Measurements from ENCODE around the gene MARCHF4. TPM values are rescaled to one million over a fixed set of nuclear protein-coding genes. Genes with fewer than 3 reads are reported as not detected.
A peak's percentile ranks its signal among the peaks of the same experiment; 100 is the strongest.

MARCHF4 gene
- total and polyA plus RNA-seq, 4 donors: 0.04 to 0.34 (median 0.09) TPM

DNA sequence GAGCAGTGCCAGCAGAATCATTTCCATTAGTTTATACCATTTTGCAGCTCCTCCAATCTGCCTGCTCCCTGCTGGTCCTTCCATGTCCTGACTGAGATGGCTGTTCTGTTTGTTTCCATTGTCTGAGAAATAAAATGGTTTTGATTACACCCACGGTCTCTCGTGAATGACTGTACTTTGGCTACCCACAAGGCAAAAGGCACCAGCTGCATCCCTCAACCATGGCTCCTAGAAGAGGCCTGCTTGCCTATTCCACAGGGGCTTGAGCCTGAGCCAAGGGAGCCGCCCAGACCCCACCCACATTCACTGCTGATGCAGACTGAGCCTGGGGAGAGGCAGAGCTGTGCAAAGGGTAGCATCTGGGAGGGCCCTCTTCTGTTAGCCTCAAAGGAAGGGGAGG lies 31.2 kb downstream of the MARCHF4 start:
- H3K9me3 ChIP-seq (ENCODE audit: control insufficient read depth in 4 of 4, insufficient read depth in 3 of 4, low read length in 3 of 4): no peaks in the 10 kb centered on the region
- no peaks in the 10 kb centered on the region for H3K36me3 ChIP-seq (ENCODE audit: control insufficient read depth in 4 of 4, insufficient read depth in 4 of 4, low read length in 4 of 4)
- TF ChIP-seq, protein P1, sequence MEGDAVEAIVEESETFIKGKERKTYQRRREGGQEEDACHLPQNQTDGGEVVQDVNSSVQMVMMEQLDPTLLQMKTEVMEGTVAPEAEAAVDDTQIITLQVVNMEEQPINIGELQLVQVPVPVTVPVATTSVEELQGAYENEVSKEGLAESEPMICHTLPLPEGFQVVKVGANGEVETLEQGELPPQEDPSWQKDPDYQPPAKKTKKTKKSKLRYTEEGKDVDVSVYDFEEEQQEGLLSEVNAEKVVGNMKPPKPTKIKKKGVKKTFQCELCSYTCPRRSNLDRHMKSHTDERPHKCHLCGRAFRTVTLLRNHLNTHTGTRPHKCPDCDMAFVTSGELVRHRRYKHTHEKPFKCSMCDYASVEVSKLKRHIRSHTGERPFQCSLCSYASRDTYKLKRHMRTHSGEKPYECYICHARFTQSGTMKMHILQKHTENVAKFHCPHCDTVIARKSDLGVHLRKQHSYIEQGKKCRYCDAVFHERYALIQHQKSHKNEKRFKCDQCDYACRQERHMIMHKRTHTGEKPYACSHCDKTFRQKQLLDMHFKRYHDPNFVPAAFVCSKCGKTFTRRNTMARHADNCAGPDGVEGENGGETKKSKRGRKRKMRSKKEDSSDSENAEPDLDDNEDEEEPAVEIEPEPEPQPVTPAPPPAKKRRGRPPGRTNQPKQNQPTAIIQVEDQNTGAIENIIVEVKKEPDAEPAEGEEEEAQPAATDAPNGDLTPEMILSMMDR (IDR thresholded peaks at IDR 0.05; ENCODE audit: control extremely low read depth, extremely low read depth): no peak
- no peak overlapping the region for H3K27ac ChIP-seq (ENCODE audit: low read depth in 1 of 2, low read length in 1 of 2)
- DNase-seq (peak in 1 of 3 donors; percentile 31), ATAC-seq (ENCODE audit: insufficient read depth, low FRiP score) (no peak)
- 57 to 78% methylated on average over 3 of the region's 3 CpGs for WGBS, 2 donors
- H3K4me3 ChIP-seq: no peak overlapping the region
- H3K4me1 ChIP-seq (ENCODE audit: control insufficient read depth in 5 of 5, insufficient read depth in 5 of 5, low read length in 5 of 5): peaks cover 4 to 33% (median 16%) of the 10 kb centered on the region in 5 donors
- H3K27me3 ChIP-seq (ENCODE audit: control insufficient read depth in 3 of 3, insufficient read depth in 3 of 3, low read length in 2 of 3): no peaks in the 10 kb centered on the region
- no peak overlapping the region for H3K9ac ChIP-seq (ENCODE audit: insufficient read depth in 1 of 2, low read length in 2 of 2)

DNA sequence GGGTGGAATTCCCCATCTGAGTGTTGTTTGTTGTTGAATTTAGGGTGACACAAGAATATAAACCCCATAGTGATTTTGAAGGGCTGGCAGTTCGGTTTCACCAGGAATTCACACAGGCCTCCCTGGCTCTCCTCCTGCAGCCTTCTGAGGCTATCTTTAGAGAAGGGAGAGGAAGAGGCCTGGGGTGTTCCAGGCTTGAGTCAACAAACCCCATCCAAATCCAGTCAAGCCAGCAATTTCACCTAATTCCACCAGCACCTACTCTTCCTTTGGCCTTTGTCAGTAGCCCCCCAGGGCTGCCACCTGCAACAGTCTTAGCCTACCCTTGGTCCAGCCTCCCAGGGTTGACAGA lies 32.0 kb downstream of the MARCHF4 start:
- peaks cover 4 to 33% (median 16%) of the 10 kb centered on the region in 5 donors for H3K4me1 ChIP-seq (ENCODE audit: control insufficient read depth in 5 of 5, insufficient read depth in 5 of 5, low read length in 5 of 5)
- no peaks in the 10 kb centered on the region for H3K27me3 ChIP-seq (ENCODE audit: control insufficient read depth in 3 of 3, insufficient read depth in 3 of 3, low read length in 2 of 3)
- TF ChIP-seq, protein P1 (IDR thresholded peaks at IDR 0.05; ENCODE audit: control extremely low read depth, extremely low read depth): no peak
- no peak overlapping the region for H3K9ac ChIP-seq (ENCODE audit: insufficient read depth in 1 of 2, low read length in 2 of 2)
- no peaks in the 10 kb centered on the region for H3K36me3 ChIP-seq (ENCODE audit: control insufficient read depth in 4 of 4, insufficient read depth in 4 of 4, low read length in 4 of 4)
- H3K4me3 ChIP-seq: no peak overlapping the region
- ATAC-seq (ENCODE audit: insufficient read depth, low FRiP score) (no peak), DNase-seq (no peak)
- WGBS, 2 donors: 53 to 92% methylated on average over 1 of the region's 1 CpG
- no peaks in the 10 kb centered on the region for H3K9me3 ChIP-seq (ENCODE audit: control insufficient read depth in 4 of 4, insufficient read depth in 3 of 4, low read length in 3 of 4)
- peak overlapping the region in 1 of 2 donors; percentile 26 for H3K27ac ChIP-seq (ENCODE audit: low read depth in 1 of 2, low read length in 1 of 2)

DNA sequence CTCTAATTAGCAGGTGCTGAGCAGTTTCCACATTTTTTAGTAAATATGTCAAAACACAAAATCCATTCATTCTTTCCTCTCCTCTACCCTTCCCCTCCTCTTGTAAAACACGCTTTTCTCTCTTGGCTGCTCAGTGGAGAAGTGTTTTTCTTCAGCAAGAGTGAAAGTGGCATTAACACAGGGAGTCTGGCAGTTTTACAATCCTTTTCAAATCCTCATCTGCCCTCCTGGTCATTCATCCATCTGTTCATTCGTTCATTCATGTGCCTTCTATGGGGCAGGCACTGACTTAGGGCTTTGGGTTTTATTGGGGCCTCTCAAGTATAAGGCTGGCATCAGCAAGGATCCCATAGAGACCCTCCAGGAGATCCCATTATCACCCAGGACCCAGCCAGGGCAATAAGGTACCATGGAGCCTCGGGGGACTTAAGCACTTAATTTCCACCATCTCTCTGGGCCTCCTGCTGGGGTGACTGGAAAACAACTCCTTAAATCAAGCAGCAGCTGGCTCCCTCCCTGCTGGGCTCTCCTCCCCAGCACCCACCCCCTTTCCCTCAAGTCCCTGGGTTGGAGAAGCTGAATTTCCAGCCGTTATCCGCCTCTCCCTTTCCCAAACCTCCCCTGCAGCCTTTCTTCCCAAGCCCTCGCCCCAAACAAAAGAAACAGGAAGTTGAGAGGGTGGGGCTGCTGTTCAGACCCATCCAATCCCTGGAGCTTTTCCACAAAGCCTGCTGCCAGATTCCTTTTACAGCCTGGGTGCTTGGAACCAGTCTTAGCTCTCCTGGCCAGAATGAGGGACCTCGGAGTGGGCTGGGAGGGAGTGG lies 32.6 kb downstream of the MARCHF4 start:
- Histone ChIP-seq H3K27me3 (ENCODE audit: control insufficient read depth in 3 of 3, insufficient read depth in 3 of 3, low read length in 2 of 3) (no peaks in the 10 kb centered on the region), H3K9me3 (ENCODE audit: control insufficient read depth in 4 of 4, insufficient read depth in 3 of 4, low read length in 3 of 4) (no peaks in the 10 kb centered on the region), H3K9ac (ENCODE audit: insufficient read depth in 1 of 2, low read length in 2 of 2) (no peak overlapping the region), H3K27ac (ENCODE audit: low read depth in 1 of 2, low read length in 1 of 2) (peak overlapping the region in 1 of 2 donors; percentile 56), H3K4me1 (ENCODE audit: control insufficient read depth in 5 of 5, insufficient read depth in 5 of 5, low read length in 5 of 5) (peaks cover 4 to 33% (median 16%) of the 10 kb centered on the region in 5 donors), H3K4me3 (no peak overlapping the region), H3K36me3 (ENCODE audit: control insufficient read depth in 4 of 4, insufficient read depth in 4 of 4, low read length in 4 of 4) (no peaks in the 10 kb centered on the region)
- WGBS, 2 donors: 45 to 61% methylated on average over 7 of the region's 7 CpGs
- ATAC-seq (ENCODE audit: insufficient read depth, low FRiP score) (no peak), DNase-seq (peak; percentile 91 to 98 (median 97))
- TF ChIP-seq, protein P1 (IDR thresholded peaks at IDR 0.05; ENCODE audit: control extremely low read depth, extremely low read depth): no peak
